K562 (cell line): ENCODE results near the gene OPA3. TPM values are rescaled to one million over a fixed set of nuclear protein-coding genes. Genes with fewer than 3 reads are reported as not detected.
A peak's percentile ranks its signal among the peaks of the same experiment; 100 is the strongest.

Experiments
- BCL6 ChIP-seq: fragments of 250-450 bp; sonication (Bioruptor Pico); IDR thresholded peaks from 2 replicates; pipeline ENCODE4 v1.4.0; 2020
- GATA2 ChIP-seq: sonication (generic); formaldehyde crosslinking; IDR thresholded peaks from 2 replicates; pipeline ENCODE4 v1.4.0; 2020; ENCODE audit warnings: mild to moderate bottlenecking, missing genetic modification reagents
- HMG20B ChIP-seq: fragments of 250-450 bp; sonication (Bioruptor Pico); IDR thresholded peaks from 2 replicates; pipeline ENCODE4 v1.5.0; 2021; ENCODE audit warnings: mild to moderate bottlenecking
- NRF1 ChIP-seq, 2 experiments: fragments of 450-650 bp; IDR thresholded peaks in 1 of 2; conservative IDR thresholded peaks in 1 of 2; 2 replicates each; pipeline ENCODE4 v1.6.1; 2014; ENCODE audit warnings: mild to moderate bottlenecking in 2 of 2
- POLR2G ChIP-seq: fragments of 200-400 bp; formaldehyde crosslinking; IDR thresholded peaks from 2 replicates; pipeline ENCODE4 v1.6.1; 2017; ENCODE audit warnings: low read depth, mild to moderate bottlenecking, antibody characterized with exemption, low read length, moderate library complexity
- RB1 ChIP-seq: fragments of 450-650 bp; IDR thresholded peaks from 2 replicates; pipeline ENCODE4 v1.6.1; 2017; ENCODE audit warnings: low read depth, mild to moderate bottlenecking
- ZNF184 ChIP-seq: sonication (generic); formaldehyde crosslinking; IDR thresholded peaks from 2 replicates; pipeline ENCODE4 v1.5.0; 2020; ENCODE audit warnings: missing genetic modification reagents
- ZNF212 ChIP-seq: fragments of 450-650 bp; formaldehyde crosslinking; IDR thresholded peaks from 2 replicates; pipeline ENCODE4 v1.4.0; 2020; ENCODE audit warnings: mild to moderate bottlenecking
- ZNF408 ChIP-seq: fragments of 250-450 bp; sonication (Bioruptor Pico); IDR thresholded peaks from 2 replicates; pipeline ENCODE4 v1.4.0; 2020; ENCODE audit warnings: low read depth, mild to moderate bottlenecking, moderate library complexity
- ZNF780A ChIP-seq: fragments of 250-450 bp; sonication (Bioruptor Pico); IDR thresholded peaks from 2 replicates; pipeline ENCODE4 v1.5.0; 2021; ENCODE audit warnings: mild to moderate bottlenecking
- polyA plus RNA-seq, 8 experiments: library from polyadenylated mRNA; depleted of rRNA in 4 of 8; stranded (reverse) in 5 of 8; unstranded in 3 of 8; fragments of >200 nt; fragmentation: Nextera tagmentation in 2 of 8; fragmentation: Illumina TruSeq in 1 of 8; extraction: Ambion mirVana in 2 of 8; extraction: Trizol in 1 of 8; gene quantifications; 2 replicates each; pipeline versions ENCODE4 v1.2.1 to v1.2.3, GENCODE V29; 2011 to 2014; ENCODE audit warnings: inconsistent platforms in 1 of 8, missing spikeins in 1 of 8
- total RNA-seq, 7 experiments: library from RNA; depleted of rRNA in 6 of 7; stranded (reverse); fragments of >200 nt in 6 of 7; fragmentation: Illumina TruSeq in 2 of 7; extraction: Trizol in 2 of 7; gene quantifications; 2 replicates each; pipeline versions ENCODE4 v1.2.1 to v1.2.3, GENCODE V29; 2011 to 2021; ENCODE audit warnings: low replicate concordance in 1 of 7
- TF ChIP-seq, protein P1 (sequence below): fragments of 250-450 bp; sonication (Bioruptor Pico); IDR thresholded peaks from 2 replicates; pipeline ENCODE4 v1.9.0; 2021; ENCODE audit warnings: mild to moderate bottlenecking, inconsistent platforms
- TF ChIP-seq, protein P2 (sequence below): fragments of 450-650 bp; IDR thresholded peaks from 2 replicates; pipeline ENCODE4 v1.6.1; 2016; ENCODE audit warnings: low read depth, mild to moderate bottlenecking, moderate library complexity
- TF ChIP-seq, protein P3 (sequence below): fragments of 450-650 bp; formaldehyde crosslinking; IDR thresholded peaks from 2 replicates; pipeline ENCODE4 v1.4.0; 2022; ENCODE audit warnings: missing genetic modification characterization
- TF ChIP-seq, protein P4 (sequence below): fragments of 450-650 bp; formaldehyde crosslinking; IDR thresholded peaks from 2 replicates; pipeline ENCODE4 v1.4.0; 2020; ENCODE audit warnings: mild to moderate bottlenecking, moderate library complexity
- TF ChIP-seq, protein P5 (sequence below): sonication (generic); formaldehyde crosslinking; IDR thresholded peaks from 2 replicates; pipeline ENCODE4 v1.9.0; 2022; ENCODE audit warnings: mild to moderate bottlenecking, missing genetic modification reagents
- TF ChIP-seq, protein P6 (sequence below): conservative IDR thresholded peaks from 2 replicates; pipeline ENCODE4 v1.6.1; 2011; ENCODE audit warnings: low read depth, mild to moderate bottlenecking, low read length; ENCODE audit not compliant: control insufficient read depth
- TF ChIP-seq, protein P7 (sequence below): sonication (generic); formaldehyde crosslinking; IDR thresholded peaks from 2 replicates; pipeline ENCODE4 v1.8.1; 2023; ENCODE audit warnings: mild to moderate bottlenecking, missing genetic modification reagents

Gene OPA3
- total and polyA plus RNA-seq, 9 of the 15 experiments (the other 6 are each of a cell fraction or from before 2014, with no cell fraction given): 1.4 to 18.8 (median 9.0) TPM

DNA sequence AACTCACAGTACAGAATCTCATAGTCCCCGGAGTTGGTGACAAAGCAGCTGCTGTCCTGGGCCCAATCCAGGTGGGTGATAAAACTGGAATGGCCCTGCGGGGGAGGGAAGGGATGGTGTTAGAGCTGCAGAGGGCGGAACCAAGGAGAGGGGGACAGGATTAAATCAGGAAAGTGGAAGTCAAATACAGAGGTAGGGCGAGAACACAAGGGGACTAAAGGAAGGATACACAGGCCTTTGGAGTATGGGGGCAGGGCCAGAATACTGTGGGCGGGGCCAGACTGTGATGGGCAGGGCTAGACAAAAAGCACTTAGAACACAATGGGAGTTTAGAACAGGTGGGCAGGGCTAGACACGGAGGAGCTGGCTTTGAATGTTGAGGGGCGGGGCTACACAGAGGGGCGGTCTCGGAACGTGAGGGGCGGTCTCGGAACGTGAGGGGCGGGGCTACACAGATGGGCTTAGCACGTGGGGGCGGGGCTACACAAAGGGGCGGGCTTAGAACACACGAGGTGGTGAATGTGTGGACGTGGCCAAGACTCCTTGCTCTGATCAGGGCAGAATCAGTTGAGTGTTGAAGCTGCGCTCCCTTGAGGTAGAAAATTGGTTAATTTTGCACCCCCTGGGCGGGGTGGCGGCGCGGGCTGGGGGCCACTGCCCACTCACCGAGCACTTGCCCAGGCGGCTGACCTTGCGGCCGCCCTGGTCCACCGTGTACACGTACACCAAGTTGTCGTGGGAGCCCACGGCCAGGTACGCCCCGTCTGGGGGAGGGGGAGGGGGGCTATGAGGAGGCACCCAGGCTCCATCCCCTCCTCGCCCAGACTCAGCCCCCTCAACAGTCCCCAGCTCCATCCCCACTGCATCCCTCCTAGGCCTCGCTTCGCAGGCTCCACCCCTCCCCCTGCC is 31.4 kb upstream of the OPA3 start (continued):
- TF ChIP-seq, protein P1, sequence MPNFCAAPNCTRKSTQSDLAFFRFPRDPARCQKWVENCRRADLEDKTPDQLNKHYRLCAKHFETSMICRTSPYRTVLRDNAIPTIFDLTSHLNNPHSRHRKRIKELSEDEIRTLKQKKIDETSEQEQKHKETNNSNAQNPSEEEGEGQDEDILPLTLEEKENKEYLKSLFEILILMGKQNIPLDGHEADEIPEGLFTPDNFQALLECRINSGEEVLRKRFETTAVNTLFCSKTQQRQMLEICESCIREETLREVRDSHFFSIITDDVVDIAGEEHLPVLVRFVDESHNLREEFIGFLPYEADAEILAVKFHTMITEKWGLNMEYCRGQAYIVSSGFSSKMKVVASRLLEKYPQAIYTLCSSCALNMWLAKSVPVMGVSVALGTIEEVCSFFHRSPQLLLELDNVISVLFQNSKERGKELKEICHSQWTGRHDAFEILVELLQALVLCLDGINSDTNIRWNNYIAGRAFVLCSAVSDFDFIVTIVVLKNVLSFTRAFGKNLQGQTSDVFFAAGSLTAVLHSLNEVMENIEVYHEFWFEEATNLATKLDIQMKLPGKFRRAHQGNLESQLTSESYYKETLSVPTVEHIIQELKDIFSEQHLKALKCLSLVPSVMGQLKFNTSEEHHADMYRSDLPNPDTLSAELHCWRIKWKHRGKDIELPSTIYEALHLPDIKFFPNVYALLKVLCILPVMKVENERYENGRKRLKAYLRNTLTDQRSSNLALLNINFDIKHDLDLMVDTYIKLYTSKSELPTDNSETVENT (CRISPR knock-in tag): no peak
- 0 out of 2 replicates have a peak, but pooled peaks have one; percentile 25 for TF ChIP-seq RB1
- no peak for TF ChIP-seq ZNF212 (CRISPR knock-in tag)
- no peak for TF ChIP-seq ZNF184 (CRISPR knock-in tag)
- TF ChIP-seq, protein P2, sequence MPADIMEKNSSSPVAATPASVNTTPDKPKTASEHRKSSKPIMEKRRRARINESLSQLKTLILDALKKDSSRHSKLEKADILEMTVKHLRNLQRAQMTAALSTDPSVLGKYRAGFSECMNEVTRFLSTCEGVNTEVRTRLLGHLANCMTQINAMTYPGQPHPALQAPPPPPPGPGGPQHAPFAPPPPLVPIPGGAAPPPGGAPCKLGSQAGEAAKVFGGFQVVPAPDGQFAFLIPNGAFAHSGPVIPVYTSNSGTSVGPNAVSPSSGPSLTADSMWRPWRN: no peak
- peak; percentile 87 for TF ChIP-seq POLR2G
- peak; percentile 60 to 73 for TF ChIP-seq NRF1 (conservative IDR thresholded peaks at IDR 0.05 in 1 of 2, IDR thresholded peaks at IDR 0.05 in 1 of 2)
- TF ChIP-seq, protein P3, sequence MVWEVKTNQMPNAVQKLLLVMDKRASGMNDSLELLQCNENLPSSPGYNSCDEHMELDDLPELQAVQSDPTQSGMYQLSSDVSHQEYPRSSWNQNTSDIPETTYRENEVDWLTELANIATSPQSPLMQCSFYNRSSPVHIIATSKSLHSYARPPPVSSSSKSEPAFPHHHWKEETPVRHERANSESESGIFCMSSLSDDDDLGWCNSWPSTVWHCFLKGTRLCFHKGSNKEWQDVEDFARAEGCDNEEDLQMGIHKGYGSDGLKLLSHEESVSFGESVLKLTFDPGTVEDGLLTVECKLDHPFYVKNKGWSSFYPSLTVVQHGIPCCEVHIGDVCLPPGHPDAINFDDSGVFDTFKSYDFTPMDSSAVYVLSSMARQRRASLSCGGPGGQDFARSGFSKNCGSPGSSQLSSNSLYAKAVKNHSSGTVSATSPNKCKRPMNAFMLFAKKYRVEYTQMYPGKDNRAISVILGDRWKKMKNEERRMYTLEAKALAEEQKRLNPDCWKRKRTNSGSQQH (CRISPR knock-in tag): no peak
- no peak for TF ChIP-seq ZNF408
- TF ChIP-seq, protein P4, sequence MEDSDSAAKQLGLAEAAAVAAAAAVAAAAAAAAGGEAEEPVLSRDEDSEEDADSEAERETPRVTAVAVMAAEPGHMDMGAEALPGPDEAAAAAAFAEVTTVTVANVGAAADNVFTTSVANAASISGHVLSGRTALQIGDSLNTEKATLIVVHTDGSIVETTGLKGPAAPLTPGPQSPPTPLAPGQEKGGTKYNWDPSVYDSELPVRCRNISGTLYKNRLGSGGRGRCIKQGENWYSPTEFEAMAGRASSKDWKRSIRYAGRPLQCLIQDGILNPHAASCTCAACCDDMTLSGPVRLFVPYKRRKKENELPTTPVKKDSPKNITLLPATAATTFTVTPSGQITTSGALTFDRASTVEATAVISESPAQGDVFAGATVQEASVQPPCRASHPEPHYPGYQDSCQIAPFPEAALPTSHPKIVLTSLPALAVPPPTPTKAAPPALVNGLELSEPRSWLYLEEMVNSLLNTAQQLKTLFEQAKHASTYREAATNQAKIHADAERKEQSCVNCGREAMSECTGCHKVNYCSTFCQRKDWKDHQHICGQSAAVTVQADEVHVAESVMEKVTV (CRISPR knock-in tag): no peak
- no peak for TF ChIP-seq BCL6 (CRISPR knock-in tag)
- TF ChIP-seq, protein P5, sequence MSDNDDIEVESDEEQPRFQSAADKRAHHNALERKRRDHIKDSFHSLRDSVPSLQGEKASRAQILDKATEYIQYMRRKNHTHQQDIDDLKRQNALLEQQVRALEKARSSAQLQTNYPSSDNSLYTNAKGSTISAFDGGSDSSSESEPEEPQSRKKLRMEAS (CRISPR knock-in tag): peak; percentile 84
- TF ChIP-seq, protein P6, sequence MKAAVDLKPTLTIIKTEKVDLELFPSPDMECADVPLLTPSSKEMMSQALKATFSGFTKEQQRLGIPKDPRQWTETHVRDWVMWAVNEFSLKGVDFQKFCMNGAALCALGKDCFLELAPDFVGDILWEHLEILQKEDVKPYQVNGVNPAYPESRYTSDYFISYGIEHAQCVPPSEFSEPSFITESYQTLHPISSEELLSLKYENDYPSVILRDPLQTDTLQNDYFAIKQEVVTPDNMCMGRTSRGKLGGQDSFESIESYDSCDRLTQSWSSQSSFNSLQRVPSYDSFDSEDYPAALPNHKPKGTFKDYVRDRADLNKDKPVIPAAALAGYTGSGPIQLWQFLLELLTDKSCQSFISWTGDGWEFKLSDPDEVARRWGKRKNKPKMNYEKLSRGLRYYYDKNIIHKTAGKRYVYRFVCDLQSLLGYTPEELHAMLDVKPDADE: 0 out of 2 replicates have a peak, but pooled peaks have one; percentile 34
- TF ChIP-seq ZNF780A (CRISPR knock-in tag): no peak
- TF ChIP-seq HMG20B (CRISPR knock-in tag): no peak
- no peak for TF ChIP-seq GATA2 (CRISPR knock-in tag)
- TF ChIP-seq, protein P7, sequence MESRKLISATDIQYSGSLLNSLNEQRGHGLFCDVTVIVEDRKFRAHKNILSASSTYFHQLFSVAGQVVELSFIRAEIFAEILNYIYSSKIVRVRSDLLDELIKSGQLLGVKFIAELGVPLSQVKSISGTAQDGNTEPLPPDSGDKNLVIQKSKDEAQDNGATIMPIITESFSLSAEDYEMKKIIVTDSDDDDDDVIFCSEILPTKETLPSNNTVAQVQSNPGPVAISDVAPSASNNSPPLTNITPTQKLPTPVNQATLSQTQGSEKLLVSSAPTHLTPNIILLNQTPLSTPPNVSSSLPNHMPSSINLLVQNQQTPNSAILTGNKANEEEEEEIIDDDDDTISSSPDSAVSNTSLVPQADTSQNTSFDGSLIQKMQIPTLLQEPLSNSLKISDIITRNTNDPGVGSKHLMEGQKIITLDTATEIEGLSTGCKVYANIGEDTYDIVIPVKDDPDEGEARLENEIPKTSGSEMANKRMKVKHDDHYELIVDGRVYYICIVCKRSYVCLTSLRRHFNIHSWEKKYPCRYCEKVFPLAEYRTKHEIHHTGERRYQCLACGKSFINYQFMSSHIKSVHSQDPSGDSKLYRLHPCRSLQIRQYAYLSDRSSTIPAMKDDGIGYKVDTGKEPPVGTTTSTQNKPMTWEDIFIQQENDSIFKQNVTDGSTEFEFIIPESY (CRISPR knock-in tag): peak; percentile 82
